ENCODE measurements around the gene PTCH2. TPM values are rescaled to one million over a fixed set of nuclear protein-coding genes. Genes with fewer than 3 reads are reported as not detected.

The PTCH2 gene
- total RNA-seq, 1 donor from 2014 or later = not detected

DNA sequence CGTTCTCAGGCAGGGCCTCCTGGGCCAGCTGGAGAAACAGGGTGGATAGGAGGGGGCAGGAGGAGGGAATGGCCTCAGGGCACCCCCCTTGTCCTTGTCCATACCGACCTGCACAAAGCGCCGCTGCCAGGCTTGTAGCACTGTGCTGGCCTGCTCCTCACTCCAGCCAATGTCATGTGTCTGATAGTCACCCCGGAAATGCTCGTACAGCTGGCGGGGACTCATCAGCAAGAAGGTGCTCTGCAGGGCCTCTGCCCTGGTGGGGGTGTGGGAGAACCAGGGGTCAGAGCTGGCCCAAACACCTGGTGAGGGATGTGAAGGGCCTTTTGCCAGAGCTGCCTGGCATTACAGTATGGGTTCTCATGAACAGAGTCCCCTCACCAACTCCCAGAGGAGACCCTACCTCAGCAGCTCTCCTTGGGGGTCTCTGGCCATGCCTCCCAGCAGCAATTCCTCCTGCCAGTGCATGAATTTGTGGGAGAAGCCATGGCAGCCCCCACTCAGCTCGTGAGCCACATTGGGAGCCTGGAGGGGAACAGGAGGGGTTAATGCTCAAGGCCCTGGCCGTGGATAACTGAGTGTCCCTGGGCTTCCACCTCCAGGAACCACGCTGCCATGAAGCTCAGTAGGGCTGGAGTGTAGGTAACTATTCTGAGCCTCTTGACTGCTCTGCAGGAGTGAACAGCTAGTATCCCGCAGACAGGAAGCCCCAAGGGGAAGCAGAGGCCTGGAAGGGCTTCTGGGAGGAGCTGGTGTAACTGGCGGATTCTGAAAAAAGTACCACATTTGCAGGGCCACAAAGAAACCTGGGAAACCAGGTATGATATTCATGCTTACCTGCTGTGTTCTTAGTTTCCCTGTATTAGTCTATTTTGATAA is 13.3 kb downstream of the PTCH2 start:
- H2AFZ ChIP-seq (replicated peaks) = no peak overlapping the region
- H3K4me1 ChIP-seq = peaks cover 9% of the 10 kb centered on the region
- no peak overlapping the region for H3K9ac ChIP-seq
- Mint-ChIP-seq H3K27me3 (ENCODE audit: insufficient read depth, low read depth) (peaks cover 7% of the 10 kb centered on the region), H3K36me3 (no peaks in the 10 kb centered on the region), H3K9me3 (no peaks in the 10 kb centered on the region), H3K4me3 (no peak overlapping the region), H3K27ac (no peak overlapping the region), H3K4me1 (peaks cover 3% of the 10 kb centered on the region)
- H3F3A ChIP-seq (ENCODE audit: low read depth) = peaks cover 4% of the 10 kb centered on the region
- H3K9me3 ChIP-seq (ENCODE audit: low read depth) = no peaks in the 10 kb centered on the region
- H3K36me3 ChIP-seq = no peaks in the 10 kb centered on the region
- H4K20me1 ChIP-seq (ENCODE audit: low read depth) = no peaks in the 10 kb centered on the region
- H3K4me3 ChIP-seq = no peak overlapping the region
- no peaks in the 10 kb centered on the region for H3K79me2 ChIP-seq (ENCODE audit: low read depth)
- no peak for DNase-seq (ENCODE audit: low spot score)
- H3K27ac ChIP-seq = no peak overlapping the region
- TF ChIP-seq EZH2phosphoT487 (IDR thresholded peaks at IDR 0.05) = no peak
- TF ChIP-seq EZH2 (IDR thresholded peaks at IDR 0.05) = no peak
- TF ChIP-seq, protein P1, sequence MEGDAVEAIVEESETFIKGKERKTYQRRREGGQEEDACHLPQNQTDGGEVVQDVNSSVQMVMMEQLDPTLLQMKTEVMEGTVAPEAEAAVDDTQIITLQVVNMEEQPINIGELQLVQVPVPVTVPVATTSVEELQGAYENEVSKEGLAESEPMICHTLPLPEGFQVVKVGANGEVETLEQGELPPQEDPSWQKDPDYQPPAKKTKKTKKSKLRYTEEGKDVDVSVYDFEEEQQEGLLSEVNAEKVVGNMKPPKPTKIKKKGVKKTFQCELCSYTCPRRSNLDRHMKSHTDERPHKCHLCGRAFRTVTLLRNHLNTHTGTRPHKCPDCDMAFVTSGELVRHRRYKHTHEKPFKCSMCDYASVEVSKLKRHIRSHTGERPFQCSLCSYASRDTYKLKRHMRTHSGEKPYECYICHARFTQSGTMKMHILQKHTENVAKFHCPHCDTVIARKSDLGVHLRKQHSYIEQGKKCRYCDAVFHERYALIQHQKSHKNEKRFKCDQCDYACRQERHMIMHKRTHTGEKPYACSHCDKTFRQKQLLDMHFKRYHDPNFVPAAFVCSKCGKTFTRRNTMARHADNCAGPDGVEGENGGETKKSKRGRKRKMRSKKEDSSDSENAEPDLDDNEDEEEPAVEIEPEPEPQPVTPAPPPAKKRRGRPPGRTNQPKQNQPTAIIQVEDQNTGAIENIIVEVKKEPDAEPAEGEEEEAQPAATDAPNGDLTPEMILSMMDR (IDR thresholded peaks at IDR 0.05) = no peak
- no peak overlapping the region for H3K4me2 ChIP-seq
- no peaks in the 10 kb centered on the region for H3K27me3 ChIP-seq

DNA sequence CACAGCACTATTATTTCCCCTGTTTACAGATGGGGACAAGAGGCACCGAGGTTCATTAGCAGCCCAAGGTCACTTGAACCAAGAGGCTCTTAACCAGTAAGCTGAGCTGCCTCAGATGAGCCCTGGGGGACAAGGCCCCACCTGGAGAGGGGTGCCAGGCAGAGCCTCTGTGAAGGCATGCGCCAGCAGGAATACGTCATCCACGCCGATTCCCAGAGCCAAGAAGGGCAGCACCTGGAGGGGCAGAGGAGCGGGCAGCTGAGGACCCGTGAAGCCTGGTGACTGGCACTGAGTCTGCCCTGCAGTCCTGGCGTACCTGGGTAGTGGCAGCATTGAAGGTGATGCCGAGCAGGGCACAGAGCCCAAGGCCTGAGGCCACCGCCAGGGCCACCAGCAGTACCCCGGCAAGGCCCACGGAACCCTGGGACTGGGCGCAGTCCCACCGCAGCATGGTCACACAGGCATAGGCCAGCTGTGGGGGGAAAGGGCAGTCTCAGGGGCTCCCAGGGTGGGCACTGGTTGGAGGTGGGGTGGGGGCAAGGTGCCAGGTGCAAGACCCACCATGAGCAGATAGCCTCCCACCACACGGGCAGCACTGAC is 14.1 kb downstream of the PTCH2 start:
- Histone ChIP-seq H3K4me3 (no peak overlapping the region), H3F3A (ENCODE audit: low read depth) (no peaks in the 10 kb centered on the region), H3K4me2 (no peak overlapping the region), H3K9ac (no peak overlapping the region), H3K27ac (no peak overlapping the region), H3K27me3 (no peaks in the 10 kb centered on the region), H3K36me3 (no peaks in the 10 kb centered on the region), H3K4me1 (peaks cover 9% of the 10 kb centered on the region), H3K9me3 (ENCODE audit: low read depth) (no peaks in the 10 kb centered on the region), H4K20me1 (ENCODE audit: low read depth) (no peaks in the 10 kb centered on the region), H3K79me2 (ENCODE audit: low read depth) (no peaks in the 10 kb centered on the region), H2AFZ (replicated peaks) (no peak overlapping the region)
- H3K4me3 Mint-ChIP-seq = no peak overlapping the region
- H3K9me3 Mint-ChIP-seq = no peaks in the 10 kb centered on the region
- H3K27me3 Mint-ChIP-seq (ENCODE audit: insufficient read depth, low read depth) = peaks cover 7% of the 10 kb centered on the region
- H3K4me1 Mint-ChIP-seq = peaks cover 3% of the 10 kb centered on the region
- TF ChIP-seq EZH2 (IDR thresholded peaks at IDR 0.05) (no peak), EZH2phosphoT487 (IDR thresholded peaks at IDR 0.05) (no peak)
- TF ChIP-seq, protein P1 (IDR thresholded peaks at IDR 0.05) = no peak
- no peaks in the 10 kb centered on the region for H3K36me3 Mint-ChIP-seq
- no peak for DNase-seq (ENCODE audit: low spot score)
- no peak overlapping the region for H3K27ac Mint-ChIP-seq

DNA sequence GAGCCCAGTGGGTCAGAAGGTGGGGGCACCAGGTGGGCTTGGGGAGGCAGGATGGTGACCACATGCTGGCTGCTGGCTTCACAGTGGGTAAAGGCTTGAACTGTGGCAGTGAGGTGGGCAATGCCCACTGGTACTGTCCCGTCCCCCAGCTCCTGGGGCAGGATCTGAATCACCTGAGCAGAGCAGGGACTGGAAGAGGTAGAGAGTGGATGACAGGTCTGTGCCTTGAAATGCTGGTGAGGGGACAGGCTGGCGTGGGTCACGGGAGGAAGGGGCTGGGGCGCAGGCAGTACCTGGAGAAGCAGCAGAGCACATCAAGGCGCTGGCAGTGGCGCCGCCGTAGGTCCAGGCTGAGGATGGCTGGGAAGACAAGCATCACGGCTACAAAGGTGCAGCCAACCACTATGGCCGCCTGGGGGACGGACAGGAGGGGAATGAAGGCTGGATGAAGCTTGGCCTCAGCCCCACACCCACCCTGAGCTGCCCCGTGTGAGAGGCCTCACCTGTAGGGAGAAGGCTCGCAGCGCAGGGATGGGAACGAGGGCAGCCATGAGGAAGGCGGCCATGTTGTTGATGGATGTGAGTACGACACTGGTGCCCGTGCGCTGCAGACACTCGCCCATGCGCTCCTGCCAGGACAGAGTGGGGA is 14.9 kb downstream of the PTCH2 start:
- H3K36me3 ChIP-seq = no peaks in the 10 kb centered on the region
- H2AFZ ChIP-seq (replicated peaks) = no peak overlapping the region
- H3K4me3 ChIP-seq = no peak overlapping the region
- H3K4me2 ChIP-seq = no peak overlapping the region
- Mint-ChIP-seq H3K27me3 (ENCODE audit: insufficient read depth, low read depth) (peaks cover 7% of the 10 kb centered on the region), H3K27ac (no peak overlapping the region), H3K9me3 (no peaks in the 10 kb centered on the region), H3K4me1 (peaks cover 3% of the 10 kb centered on the region), H3K4me3 (no peak overlapping the region), H3K36me3 (no peaks in the 10 kb centered on the region)
- TF ChIP-seq EZH2 (IDR thresholded peaks at IDR 0.05) (no peak), EZH2phosphoT487 (IDR thresholded peaks at IDR 0.05) (no peak)
- TF ChIP-seq, protein P1 (IDR thresholded peaks at IDR 0.05) = no peak
- peaks cover 9% of the 10 kb centered on the region for H3K4me1 ChIP-seq
- no peak for DNase-seq (ENCODE audit: low spot score)
- H3K27me3 ChIP-seq = no peaks in the 10 kb centered on the region
- no peaks in the 10 kb centered on the region for H3K9me3 ChIP-seq (ENCODE audit: low read depth)
- H3K79me2 ChIP-seq (ENCODE audit: low read depth) = no peaks in the 10 kb centered on the region
- no peak overlapping the region for H3K9ac ChIP-seq
- H3F3A ChIP-seq (ENCODE audit: low read depth) = no peaks in the 10 kb centered on the region
- no peak overlapping the region for H3K27ac ChIP-seq
- H4K20me1 ChIP-seq (ENCODE audit: low read depth) = no peaks in the 10 kb centered on the region

All from neural progenitor cell (in vitro differentiated cells).